HepG2 (cell line): ENCODE data around the gene EPN2. TPM values are rescaled to one million over a fixed set of nuclear protein-coding genes. Genes with fewer than 3 reads are reported as not detected.

Experiments used
- CENPBD1 ChIP-seq: sonication (generic); formaldehyde crosslinking; IDR thresholded peaks from 2 replicates; pipeline ENCODE4 v1.8.0; 2022; ENCODE audit warnings: missing genetic modification reagents, low read depth, mild to moderate bottlenecking, borderline replicate concordance
- GABPA ChIP-seq, 2 experiments: IDR thresholded peaks; 2 replicates each; pipeline ENCODE4 v1.6.1; 2011 to 2016; ENCODE audit warnings: low read depth in 2 of 2, low read length in 1 of 2, missing biosample characterization in 1 of 2, missing genetic modification characterization in 1 of 2
- HMG20A ChIP-seq: IDR thresholded peaks from 2 replicates; pipeline ENCODE4 v1.6.1; 2016; ENCODE audit warnings: borderline replicate concordance
- JUN ChIP-seq: sonication (generic); formaldehyde crosslinking; IDR thresholded peaks from 2 replicates; pipeline ENCODE4 v1.4.0; 2020; ENCODE audit warnings: mild to moderate bottlenecking, missing genetic modification reagents
- KDM5A ChIP-seq: fragments of 200-600 bp; sonication (generic); IDR thresholded peaks from 2 replicates; pipeline ENCODE4 v1.7.0; 2018; ENCODE audit warnings: antibody characterized with exemption, mild to moderate bottlenecking, low read length, borderline replicate concordance
- MEIS1 ChIP-seq: sonication (generic); formaldehyde crosslinking; IDR thresholded peaks from 2 replicates; pipeline ENCODE4 v1.9.0; 2021; ENCODE audit warnings: mild to moderate bottlenecking, missing genetic modification reagents, moderate library complexity, borderline replicate concordance
- MYNN ChIP-seq: sonication (generic); formaldehyde crosslinking; IDR thresholded peaks from 2 replicates; pipeline ENCODE4 v1.4.0; 2020; ENCODE audit warnings: mild to moderate bottlenecking, low read depth, missing genetic modification reagents
- NONO ChIP-seq, 2 experiments: fragments of 450-650 bp in 1 of 2; sonication (generic) in 1 of 2; formaldehyde crosslinking in 1 of 2; IDR thresholded peaks in 1 of 2; conservative IDR thresholded peaks in 1 of 2; 2 replicates each; pipeline versions ENCODE4 v1.6.1 to v1.8.0; 2017 to 2022; ENCODE audit warnings: mild to moderate bottlenecking in 1 of 2, missing genetic modification reagents in 1 of 2, moderate library complexity in 1 of 2
- PAWR ChIP-seq: sonication (generic); formaldehyde crosslinking; IDR thresholded peaks from 2 replicates; pipeline ENCODE4 v1.4.0; 2020; ENCODE audit warnings: missing genetic modification reagents, mild to moderate bottlenecking, borderline replicate concordance
- SETDB1 ChIP-seq: sonication (generic); formaldehyde crosslinking; IDR thresholded peaks from 2 replicates; pipeline ENCODE4 v1.5.1; 2020; ENCODE audit warnings: missing genetic modification reagents, mild to moderate bottlenecking, borderline replicate concordance
- SNAPC2 ChIP-seq: sonication (generic); formaldehyde crosslinking; IDR thresholded peaks from 2 replicates; pipeline ENCODE4 v1.8.1; 2022; ENCODE audit warnings: mild to moderate bottlenecking, missing genetic modification reagents
- ZBTB33 ChIP-seq: sonication (generic); formaldehyde crosslinking; IDR thresholded peaks from 2 replicates; pipeline ENCODE4 v1.4.0; 2020; ENCODE audit warnings: missing genetic modification reagents
- ZNF264 ChIP-seq: sonication (generic); formaldehyde crosslinking; IDR thresholded peaks from 2 replicates; pipeline ENCODE4 v1.4.0; 2020; ENCODE audit warnings: missing genetic modification reagents
- ZNF451 ChIP-seq: sonication (generic); formaldehyde crosslinking; IDR thresholded peaks from 2 replicates; pipeline ENCODE4 v1.5.0; 2020; ENCODE audit warnings: mild to moderate bottlenecking, missing genetic modification reagents
- ZNF501 ChIP-seq: sonication (generic); formaldehyde crosslinking; IDR thresholded peaks from 2 replicates; pipeline ENCODE4 v1.5.1; 2020; ENCODE audit warnings: mild to moderate bottlenecking, moderate library complexity, missing genetic modification reagents
- ZNF513 ChIP-seq: sonication (generic); formaldehyde crosslinking; conservative IDR thresholded peaks from 2 replicates; pipeline ENCODE4 v1.5.0; 2020; ENCODE audit warnings: missing genetic modification reagents
- ZNF615 ChIP-seq: sonication (generic); formaldehyde crosslinking; IDR thresholded peaks from 2 replicates; pipeline ENCODE4 v1.5.0; 2020; ENCODE audit warnings: mild to moderate bottlenecking, missing genetic modification reagents, borderline replicate concordance
- ZNF775 ChIP-seq: sonication (generic); formaldehyde crosslinking; IDR thresholded peaks from 2 replicates; pipeline ENCODE4 v1.4.0; 2020; ENCODE audit warnings: missing genetic modification reagents, mild to moderate bottlenecking, moderate library complexity, borderline replicate concordance
- ZSCAN20 ChIP-seq: sonication (generic); formaldehyde crosslinking; IDR thresholded peaks from 2 replicates; pipeline ENCODE4 v1.4.0; 2020; ENCODE audit warnings: missing genetic modification reagents, mild to moderate bottlenecking, borderline replicate concordance
- polyA plus RNA-seq, 8 experiments: library from polyadenylated mRNA; depleted of rRNA in 3 of 8; stranded (reverse) in 7 of 8; unstranded in 1 of 8; fragments of >200 nt; fragmentation: Illumina TruSeq in 4 of 8; extraction: Trizol in 4 of 8; gene quantifications; 2 replicates each; pipeline versions ENCODE4 v1.2.1 to v1.2.3, GENCODE V29; 2011 to 2016; ENCODE audit warnings: low read depth in 4 of 8, missing spikeins in 1 of 8, mixed read lengths in 1 of 8; ENCODE audit not compliant: insufficient read depth in 1 of 8
- total RNA-seq, 5 experiments: library from RNA; depleted of rRNA; stranded (reverse); fragments of >200 nt; fragmentation: Illumina TruSeq; extraction: Trizol; gene quantifications; 2 replicates each; pipeline ENCODE4 v1.2.3, GENCODE V29; 2016; ENCODE audit warnings: low read depth in 1 of 5
- TF ChIP-seq, protein P1 (sequence below): sonication (generic); formaldehyde crosslinking; conservative IDR thresholded peaks from 2 replicates; pipeline ENCODE4 v1.8.0; 2022; ENCODE audit warnings: missing genetic modification reagents
- TF ChIP-seq, protein P2 (sequence below): sonication (generic); formaldehyde crosslinking; IDR thresholded peaks from 2 replicates; pipeline ENCODE4 v1.8.0; 2022; ENCODE audit warnings: mild to moderate bottlenecking, missing genetic modification reagents; ENCODE audit not compliant: insufficient replicate concordance

EPN2 gene
- total and polyA plus RNA-seq, 2 of the 13 experiments (the other 11 are each of a cell fraction or from before 2014, with no cell fraction given): 7.8 to 19.2 TPM

- TF ChIP-seq ZBTB33 (CRISPR knock-in tag): no peak
- TF ChIP-seq SNAPC2: no peak
- TF ChIP-seq NONO (IDR thresholded peaks at IDR 0.05): no peak
- TF ChIP-seq NONO (CRISPR knock-in tag; conservative IDR thresholded peaks at IDR 0.05): no peak
- TF ChIP-seq, protein P1, sequence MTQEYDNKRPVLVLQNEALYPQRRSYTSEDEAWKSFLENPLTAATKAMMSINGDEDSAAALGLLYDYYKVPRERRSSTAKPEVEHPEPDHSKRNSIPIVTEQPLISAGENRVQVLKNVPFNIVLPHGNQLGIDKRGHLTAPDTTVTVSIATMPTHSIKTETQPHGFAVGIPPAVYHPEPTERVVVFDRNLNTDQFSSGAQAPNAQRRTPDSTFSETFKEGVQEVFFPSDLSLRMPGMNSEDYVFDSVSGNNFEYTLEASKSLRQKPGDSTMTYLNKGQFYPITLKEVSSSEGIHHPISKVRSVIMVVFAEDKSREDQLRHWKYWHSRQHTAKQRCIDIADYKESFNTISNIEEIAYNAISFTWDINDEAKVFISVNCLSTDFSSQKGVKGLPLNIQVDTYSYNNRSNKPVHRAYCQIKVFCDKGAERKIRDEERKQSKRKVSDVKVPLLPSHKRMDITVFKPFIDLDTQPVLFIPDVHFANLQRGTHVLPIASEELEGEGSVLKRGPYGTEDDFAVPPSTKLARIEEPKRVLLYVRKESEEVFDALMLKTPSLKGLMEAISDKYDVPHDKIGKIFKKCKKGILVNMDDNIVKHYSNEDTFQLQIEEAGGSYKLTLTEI (CRISPR knock-in tag): no peak
- no peak for TF ChIP-seq ZNF513 (CRISPR knock-in tag)
- TF ChIP-seq PAWR (CRISPR knock-in tag): no peak
- TF ChIP-seq ZSCAN20 (CRISPR knock-in tag): no peak
- TF ChIP-seq MEIS1: no peak
- TF ChIP-seq, protein P2, sequence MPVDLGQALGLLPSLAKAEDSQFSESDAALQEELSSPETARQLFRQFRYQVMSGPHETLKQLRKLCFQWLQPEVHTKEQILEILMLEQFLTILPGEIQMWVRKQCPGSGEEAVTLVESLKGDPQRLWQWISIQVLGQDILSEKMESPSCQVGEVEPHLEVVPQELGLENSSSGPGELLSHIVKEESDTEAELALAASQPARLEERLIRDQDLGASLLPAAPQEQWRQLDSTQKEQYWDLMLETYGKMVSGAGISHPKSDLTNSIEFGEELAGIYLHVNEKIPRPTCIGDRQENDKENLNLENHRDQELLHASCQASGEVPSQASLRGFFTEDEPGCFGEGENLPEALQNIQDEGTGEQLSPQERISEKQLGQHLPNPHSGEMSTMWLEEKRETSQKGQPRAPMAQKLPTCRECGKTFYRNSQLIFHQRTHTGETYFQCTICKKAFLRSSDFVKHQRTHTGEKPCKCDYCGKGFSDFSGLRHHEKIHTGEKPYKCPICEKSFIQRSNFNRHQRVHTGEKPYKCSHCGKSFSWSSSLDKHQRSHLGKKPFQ (CRISPR knock-in tag): no peak
- no peak for TF ChIP-seq ZNF615
- TF ChIP-seq KDM5A: no peak
- TF ChIP-seq ZNF501 (CRISPR knock-in tag): peak; percentile 35; the same call in 1 of the 2 replicates
- no peak for TF ChIP-seq SETDB1 (CRISPR knock-in tag)
- TF ChIP-seq ZNF264: no peak
- TF ChIP-seq HMG20A (CRISPR knock-in tag): no peak
- TF ChIP-seq ZNF451 (CRISPR knock-in tag): no peak
- no peak for TF ChIP-seq GABPA (IDR thresholded peaks at IDR 0.05; ENCODE audit: low read depth, low read length)
- no peak for TF ChIP-seq GABPA (CRISPR knock-in tag; IDR thresholded peaks at IDR 0.05; ENCODE audit: low read depth)
- no peak for TF ChIP-seq ZNF775 (CRISPR knock-in tag)
- TF ChIP-seq JUN: no peak
- TF ChIP-seq MYNN (CRISPR knock-in tag): no peak
- no peak for TF ChIP-seq CENPBD1 (CRISPR knock-in tag)
These were observed 127.7 kb downstream of the EPN2 start (continued) for GRCh38 chr17:19364699-19365498.
